RWPE2 (cell line): ENCODE results near the gene NABP2.
"Not testable (repeated sequence)": the region's sequence is repeated elsewhere in the genome, so short reads cannot be mapped to it uniquely, and the experiment has no call there.

Experiments
- ATAC-seq: fragments of 200-7000 bp; cut with Tn5 transposase; 3 replicates; pipeline ENCODE4 v1.9.1; 2021; ENCODE audit warnings: low read depth
- DNase-seq: peaks from one replicate; pipeline ENCODE4 v3.0.0-alpha.2; 2020; ENCODE audit warnings: low spot score
- H3K27ac ChIP-seq: fragments of 450-650 bp; 2 replicates; pipeline ENCODE4 v1.5.1; 2017; ENCODE audit warnings: mild to moderate bottlenecking; ENCODE audit not compliant: poor library complexity, severe bottlenecking
- H3K27me3 ChIP-seq: fragments of 250-450 bp; sonication (Bioruptor Pico); 2 replicates; pipeline ENCODE4 v1.5.1; 2021; ENCODE audit warnings: mild to moderate bottlenecking, moderate library complexity; ENCODE audit not compliant: insufficient read depth, poor library complexity, severe bottlenecking
- H3K36me3 ChIP-seq: fragments of 250-450 bp; sonication (Bioruptor Pico); 2 replicates; pipeline ENCODE4 v1.5.1; 2020; ENCODE audit warnings: low read depth, mild to moderate bottlenecking, moderate library complexity
- H3K4me1 ChIP-seq: fragments of 250-450 bp; sonication (Bioruptor Pico); 2 replicates; pipeline ENCODE4 v1.5.1; 2021; ENCODE audit warnings: mild to moderate bottlenecking, moderate library complexity; ENCODE audit not compliant: insufficient read depth, poor library complexity, severe bottlenecking
- H3K4me3 ChIP-seq: fragments of 250-450 bp; sonication (Bioruptor Pico); 2 replicates; pipeline ENCODE4 v1.5.1; 2021; ENCODE audit warnings: mild to moderate bottlenecking, moderate library complexity; ENCODE audit not compliant: severe bottlenecking
- H3K9me3 ChIP-seq: fragments of 250-450 bp; sonication (Bioruptor Pico); 2 replicates; pipeline ENCODE4 v1.5.1; 2021; ENCODE audit warnings: mild to moderate bottlenecking, moderate library complexity; ENCODE audit not compliant: severe bottlenecking
- TF ChIP-seq, protein P1 (sequence below): fragments of 450-650 bp; IDR thresholded peaks from one replicate; pipeline ENCODE4 v1.5.1; 2017; ENCODE audit warnings: mild to moderate bottlenecking, moderate library complexity; ENCODE audit not compliant: poor library complexity, severe bottlenecking

Gene NABP2

DNA sequence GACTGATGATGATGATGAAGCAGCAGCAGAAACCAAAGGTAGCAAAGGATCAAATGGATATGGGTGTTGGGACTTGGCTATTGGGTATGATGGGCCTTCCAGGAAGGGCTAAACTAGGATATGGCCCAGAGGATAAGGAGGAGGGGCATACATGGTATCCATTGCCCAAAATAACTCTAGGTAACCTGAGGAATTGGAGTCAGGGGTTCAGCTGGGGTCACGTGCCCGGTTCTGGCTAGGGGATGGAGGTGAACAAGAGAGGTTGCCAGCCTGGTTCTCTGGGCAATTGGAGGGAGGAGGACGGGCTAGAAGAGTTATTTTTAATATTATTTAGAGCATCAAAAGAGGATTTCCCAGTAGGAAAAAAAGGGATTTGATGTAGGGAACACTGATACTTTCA lies 36.8 kb downstream of the NABP2 start:
- Histone ChIP-seq H3K4me3 (no peak overlapping the region), H3K36me3 (peaks cover 11% of the 10 kb centered on the region), H3K4me1 (peaks cover 18% of the 10 kb centered on the region), H3K9me3 (no peaks in the 10 kb centered on the region), H3K27me3 (no peaks in the 10 kb centered on the region), H3K27ac (peak overlapping the region; percentile 67)
- ATAC-seq = no peak
- DNase-seq = no peak
- TF ChIP-seq, protein P1, sequence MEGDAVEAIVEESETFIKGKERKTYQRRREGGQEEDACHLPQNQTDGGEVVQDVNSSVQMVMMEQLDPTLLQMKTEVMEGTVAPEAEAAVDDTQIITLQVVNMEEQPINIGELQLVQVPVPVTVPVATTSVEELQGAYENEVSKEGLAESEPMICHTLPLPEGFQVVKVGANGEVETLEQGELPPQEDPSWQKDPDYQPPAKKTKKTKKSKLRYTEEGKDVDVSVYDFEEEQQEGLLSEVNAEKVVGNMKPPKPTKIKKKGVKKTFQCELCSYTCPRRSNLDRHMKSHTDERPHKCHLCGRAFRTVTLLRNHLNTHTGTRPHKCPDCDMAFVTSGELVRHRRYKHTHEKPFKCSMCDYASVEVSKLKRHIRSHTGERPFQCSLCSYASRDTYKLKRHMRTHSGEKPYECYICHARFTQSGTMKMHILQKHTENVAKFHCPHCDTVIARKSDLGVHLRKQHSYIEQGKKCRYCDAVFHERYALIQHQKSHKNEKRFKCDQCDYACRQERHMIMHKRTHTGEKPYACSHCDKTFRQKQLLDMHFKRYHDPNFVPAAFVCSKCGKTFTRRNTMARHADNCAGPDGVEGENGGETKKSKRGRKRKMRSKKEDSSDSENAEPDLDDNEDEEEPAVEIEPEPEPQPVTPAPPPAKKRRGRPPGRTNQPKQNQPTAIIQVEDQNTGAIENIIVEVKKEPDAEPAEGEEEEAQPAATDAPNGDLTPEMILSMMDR = no peak

DNA sequence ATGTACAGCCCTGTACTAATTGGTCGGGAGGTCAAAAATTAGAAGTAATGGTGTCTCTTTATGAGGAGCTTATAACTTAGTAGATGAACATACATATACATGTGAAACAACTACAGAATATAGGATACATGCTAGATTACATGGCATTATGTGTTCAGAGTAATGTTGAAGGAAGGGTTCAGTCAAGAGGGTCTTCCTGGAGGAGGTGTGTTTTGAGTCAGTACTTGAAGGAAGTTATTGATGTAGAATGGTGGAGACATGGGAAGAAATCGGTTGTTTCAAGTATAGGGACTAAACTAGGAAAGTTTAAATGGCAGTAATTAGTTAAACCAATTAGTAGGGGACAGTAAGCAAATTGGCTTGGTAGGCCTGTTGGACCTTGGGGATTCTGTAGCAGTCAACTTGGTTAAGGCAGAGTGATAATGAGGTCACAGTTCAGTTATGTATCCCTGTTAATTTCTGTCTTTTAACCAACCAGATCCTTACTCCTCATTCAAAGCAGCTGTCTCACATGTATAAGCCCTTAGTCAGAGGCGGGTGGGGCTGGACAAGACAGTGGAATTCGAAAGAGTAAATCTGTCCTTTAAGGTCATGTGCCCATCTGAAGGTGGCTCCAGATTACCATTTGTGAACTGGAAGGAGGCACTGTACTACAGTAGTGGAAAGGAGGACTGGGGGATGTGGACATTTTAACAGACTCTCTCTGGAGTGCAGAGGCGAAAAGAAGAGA lies 37.5 kb downstream of the NABP2 start:
- H3K4me1 ChIP-seq = peaks cover 19% of the 10 kb centered on the region
- TF ChIP-seq, protein P1 = peak; percentile 27
- ATAC-seq (peak; percentile 68), DNase-seq (no peak)
- no peak overlapping the region for H3K4me3 ChIP-seq
- H3K27me3 ChIP-seq = no peaks in the 10 kb centered on the region
- peak overlapping the region; percentile 67 for H3K27ac ChIP-seq
- H3K36me3 ChIP-seq = peaks cover 3% of the 10 kb centered on the region
- no peaks in the 10 kb centered on the region for H3K9me3 ChIP-seq

DNA sequence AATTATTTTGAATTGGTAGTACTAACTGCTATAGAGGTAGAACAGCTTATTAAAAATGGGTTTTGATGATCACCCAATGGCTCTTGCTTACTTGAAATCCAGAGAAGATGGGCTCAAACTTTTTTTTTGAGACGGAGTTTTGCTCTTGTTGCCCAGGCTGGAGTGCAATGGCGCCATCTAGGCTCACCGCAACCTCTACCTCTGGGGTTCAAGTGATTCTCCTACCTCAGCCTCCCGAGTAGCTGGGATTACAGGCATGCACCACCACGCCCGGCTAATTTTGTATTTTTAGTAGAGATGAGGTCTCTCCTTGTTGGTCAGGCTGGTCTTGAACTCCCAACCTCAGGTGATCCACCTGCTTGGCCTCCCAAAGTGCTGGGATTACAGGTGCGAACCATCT lies 38.8 kb downstream of the NABP2 start:
- not testable (repeated sequence) for H3K9me3 ChIP-seq, H3K36me3 ChIP-seq, DNase-seq, ATAC-seq, H3K4me3 ChIP-seq, H3K27me3 ChIP-seq, H3K27ac ChIP-seq
- H3K4me1 ChIP-seq = peaks cover 19% of the 10 kb centered on the region

DNA sequence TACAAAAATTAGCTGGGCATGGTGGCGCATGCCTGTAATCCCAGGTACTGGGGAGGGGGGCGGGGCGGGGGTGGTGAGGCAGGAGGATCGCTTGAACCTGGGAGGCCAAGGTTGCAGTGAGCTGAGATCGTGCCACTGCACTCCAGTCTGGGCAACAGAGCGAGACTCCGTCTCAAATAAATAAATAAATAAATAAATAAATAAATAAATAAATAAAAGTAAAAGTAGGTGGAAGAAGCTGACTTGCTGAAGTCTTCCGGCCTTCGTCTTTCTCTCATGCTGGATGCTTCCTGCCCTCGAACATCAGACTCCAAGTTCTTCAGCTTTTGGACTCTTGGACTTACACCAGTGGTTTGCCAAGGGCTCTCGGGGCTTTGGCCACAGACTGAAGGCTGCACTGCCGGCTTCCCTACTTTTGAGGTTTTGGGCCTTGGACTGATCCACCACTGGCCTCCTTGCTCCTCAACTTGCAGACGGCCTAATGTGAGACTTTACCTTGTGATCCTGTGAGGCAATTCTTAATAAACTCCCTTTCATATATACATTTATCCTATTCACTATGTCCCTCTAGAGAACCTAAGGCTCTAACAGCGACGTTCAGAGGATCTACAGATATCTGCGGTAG lies 42.0 kb downstream of the NABP2 start:
- not testable (repeated sequence) for ATAC-seq, DNase-seq, H3K36me3 ChIP-seq, H3K9me3 ChIP-seq, H3K27me3 ChIP-seq
- H3K4me1 ChIP-seq = peaks cover 15% of the 10 kb centered on the region
- H3K4me3 ChIP-seq = peak overlapping the region; percentile 65
- H3K27ac ChIP-seq = peak overlapping the region; percentile 46

GRCh38 chr12:56266693-56267442 lies 42.7 kb downstream of the NABP2 start, which contains the start of gene COQ10A:
COQ10A (plus strand) TSS chr12:56266942; CDS start chr12:56267119, 177 bp downstream.
- ATAC-seq = peak; percentile 83
- Histone ChIP-seq H3K27ac (peak within 1 kb of the TSS; percentile 46), H3K4me1 (peaks cover 8% of the 10 kb centered on the region), H3K36me3 (peaks cover 14% of the 10 kb centered on the region), H3K4me3 (peak within 1 kb of the TSS; percentile 65), H3K9me3 (no peaks in the 10 kb centered on the region), H3K27me3 (no peaks in the 10 kb centered on the region)
- TF ChIP-seq, protein P1 = peak; percentile 69
- peak; percentile 85 for DNase-seq
